Activated T-cell treated with anti-CD3 and anti-CD28 coated beads, Interleukin-2, amount 50 U/mL, for 4 hours (primary cell): ENCODE results near the gene ATP5IF1. TPM values are rescaled to one million over a fixed set of nuclear protein-coding genes. Genes with fewer than 3 reads are reported as not detected.

Source experiments
- ATAC-seq, 2 donors: fragments of 200-7000 bp; cut with Tn5 transposase; one replicate each; pipeline ENCODE4 v1.10.0; 2021
- DNase-seq: peaks from one replicate; pipeline ENCODE4 v3.0.0-alpha.2; 2020
- H3K27me3 Mint-ChIP-seq: one replicate; pipeline ENCODE4 v1.8.0; 2021; ENCODE audit warnings: low read depth, mixed read lengths
- H3K36me3 Mint-ChIP-seq: one replicate; pipeline ENCODE4 v1.8.0; 2022; ENCODE audit warnings: mixed read lengths; ENCODE audit not compliant: insufficient read depth
- H3K4me1 Mint-ChIP-seq: one replicate; pipeline ENCODE4 v1.8.0; 2021; ENCODE audit warnings: low read depth, mixed read lengths
- H3K4me3 Mint-ChIP-seq: one replicate; pipeline ENCODE4 v1.8.0; 2021; ENCODE audit warnings: mild to moderate bottlenecking, moderate library complexity, mixed read lengths
- H3K9me3 Mint-ChIP-seq: one replicate; pipeline ENCODE4 v1.8.0; 2021; ENCODE audit warnings: mixed read lengths
- total RNA-seq, 3 donors: library from RNA; stranded (reverse); gene quantifications; one replicate each; pipeline ENCODE4 v1.2.1, GENCODE V29; 2021

ATP5IF1 gene
- total RNA-seq, 3 donors from 2014 or later: 110 to 121 (median 114) TPM

DNA sequence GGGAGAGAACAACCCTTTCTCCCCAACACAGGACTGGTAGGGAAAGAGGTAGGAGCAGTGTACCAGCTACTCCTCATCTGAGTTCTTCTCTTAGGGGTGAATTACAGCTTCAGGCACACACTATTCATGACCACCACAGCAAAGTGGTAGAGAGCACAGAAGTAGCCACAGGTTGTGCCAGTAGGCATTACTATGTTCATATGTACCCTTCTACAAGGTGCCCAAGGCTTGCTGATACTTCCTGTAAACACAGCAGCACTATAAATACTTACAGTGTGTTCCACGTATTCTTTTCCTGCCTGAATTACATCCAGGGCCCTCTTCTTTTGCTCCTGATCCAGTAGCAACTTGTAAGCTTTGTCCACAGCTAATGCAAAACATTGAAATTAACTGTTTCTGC is 26.2 kb upstream of the ATP5IF1 start:
- Mint-ChIP-seq H3K4me3 (no peak overlapping the region), H3K36me3 (peaks cover 23% of the 10 kb centered on the region), H3K4me1 (peaks cover 7% of the 10 kb centered on the region), H3K9me3 (no peaks in the 10 kb centered on the region), H3K27me3 (no peaks in the 10 kb centered on the region)
- ATAC-seq (no peak), DNase-seq (no peak)

DNA sequence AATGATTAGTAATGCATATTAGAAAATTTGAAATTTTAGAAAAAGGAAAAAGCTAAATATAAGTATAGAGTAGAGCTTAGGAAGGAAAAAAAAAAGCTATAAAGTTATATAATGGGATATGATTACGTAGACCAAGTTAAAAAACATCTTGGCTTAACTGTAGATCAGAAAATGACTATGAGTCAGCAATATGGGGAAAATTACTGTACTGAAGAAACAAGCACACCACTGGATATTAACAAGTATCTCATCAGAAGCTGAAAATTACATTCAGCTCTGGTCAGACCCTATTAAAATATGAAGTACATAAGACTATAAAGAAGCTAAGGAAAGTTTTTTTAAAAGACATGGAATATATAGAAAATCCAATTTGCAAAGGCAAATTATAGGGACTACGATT is 22.6 kb upstream of the ATP5IF1 start:
- Mint-ChIP-seq H3K36me3 (peaks cover 14% of the 10 kb centered on the region), H3K27me3 (no peaks in the 10 kb centered on the region), H3K9me3 (no peaks in the 10 kb centered on the region), H3K4me3 (no peak overlapping the region), H3K4me1 (peaks cover 7% of the 10 kb centered on the region)
- DNase-seq (no peak), ATAC-seq (no peak)

DNA sequence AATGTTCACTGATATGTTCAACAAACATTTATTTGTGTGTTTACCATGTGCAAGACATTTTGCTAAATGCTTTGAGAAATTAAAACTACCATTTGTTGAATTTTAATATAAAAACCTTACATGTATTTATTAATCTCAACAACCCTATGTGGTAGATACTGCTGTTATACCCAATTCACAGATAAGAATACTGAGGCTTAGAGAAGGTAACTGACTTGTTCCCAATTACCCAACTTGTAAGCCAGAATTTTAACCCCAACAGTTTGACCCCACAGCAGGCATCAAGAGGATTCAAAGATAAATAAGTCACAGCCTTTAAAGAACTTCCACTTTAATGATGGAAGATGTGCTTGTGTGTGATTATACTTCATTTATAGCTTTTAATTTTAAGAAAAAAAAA is 6.8 kb upstream of the ATP5IF1 start:
- Mint-ChIP-seq H3K36me3 (peaks cover 22% of the 10 kb centered on the region), H3K9me3 (no peaks in the 10 kb centered on the region), H3K27me3 (no peaks in the 10 kb centered on the region), H3K4me1 (peaks cover 26% of the 10 kb centered on the region), H3K4me3 (no peak overlapping the region)
- DNase-seq: no peak
- no peak for ATAC-seq

DNA sequence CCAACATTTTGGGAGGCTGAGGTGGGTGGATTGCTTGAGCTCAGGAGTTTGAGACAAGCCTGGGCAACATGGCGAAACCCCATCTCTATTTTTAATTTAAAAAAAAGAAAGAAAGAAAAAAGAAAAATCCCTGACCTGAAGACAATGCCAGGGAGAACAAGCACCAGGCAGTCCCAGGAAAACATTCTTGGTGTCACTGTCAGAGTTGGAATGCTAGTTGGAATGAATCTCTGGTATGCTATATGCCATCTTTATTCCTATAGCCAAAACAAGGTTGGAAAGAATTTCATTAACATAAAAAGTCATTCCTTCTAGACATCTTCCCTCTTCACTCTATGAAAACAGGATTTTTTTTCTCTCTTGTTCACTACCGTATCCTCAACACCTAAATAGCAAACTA is 5.9 kb upstream of the ATP5IF1 start:
- H3K27me3 Mint-ChIP-seq: no peaks in the 10 kb centered on the region
- DNase-seq (no peak), ATAC-seq (no peak)
- no peaks in the 10 kb centered on the region for H3K9me3 Mint-ChIP-seq
- H3K36me3 Mint-ChIP-seq: peaks cover 21% of the 10 kb centered on the region
- no peak overlapping the region for H3K4me3 Mint-ChIP-seq
- H3K4me1 Mint-ChIP-seq: peaks cover 26% of the 10 kb centered on the region

DNA sequence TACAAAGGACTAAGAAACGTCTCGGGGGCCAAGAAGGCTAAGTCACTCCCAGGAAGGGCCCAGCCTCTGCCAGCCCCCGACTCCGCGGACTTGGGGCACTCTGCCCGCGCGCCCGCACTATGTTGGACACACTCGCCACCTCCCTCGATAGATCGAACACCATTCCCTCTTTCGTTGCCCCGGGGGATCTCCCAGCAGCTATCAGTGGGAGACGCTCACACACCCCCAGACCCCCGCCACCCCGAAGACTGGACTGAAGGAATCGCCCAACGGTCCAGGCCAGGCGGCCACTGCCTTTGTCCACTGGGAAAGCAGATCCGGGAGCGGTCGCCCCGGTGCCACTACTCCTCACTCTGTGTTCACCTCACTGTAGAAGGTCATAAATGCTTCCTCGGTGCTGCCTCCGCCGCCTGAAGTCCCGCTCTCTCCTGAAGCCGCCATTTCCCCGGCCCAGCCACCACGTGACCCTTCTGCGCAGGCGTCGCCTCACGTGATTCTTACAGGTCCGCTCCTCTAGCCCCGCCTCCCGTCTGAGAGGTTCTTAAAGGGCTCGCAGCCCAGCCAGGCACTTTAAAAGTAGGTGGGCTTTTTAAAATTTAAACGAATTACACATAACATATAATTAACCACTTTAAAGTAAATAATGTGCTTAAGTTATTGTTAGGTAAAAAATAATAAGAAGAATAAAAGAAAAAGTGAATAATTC is 3.2 kb upstream of the ATP5IF1 start, which contains the start of gene DNAJC8:
Gene DNAJC8 (minus strand): TSS at position 472 of the 706 bp plus-strand sequence. CDS start 31 bp downstream, at position 441.
- DNase-seq: peak; percentile 93
- Mint-ChIP-seq H3K27me3 (no peaks in the 10 kb centered on the region), H3K36me3 (peaks cover 14% of the 10 kb centered on the region), H3K9me3 (no peaks in the 10 kb centered on the region), H3K4me1 (peaks cover 26% of the 10 kb centered on the region), H3K4me3 (peak within 1 kb of the TSS; percentile 100)
- ATAC-seq: peak; percentile 69

DNA sequence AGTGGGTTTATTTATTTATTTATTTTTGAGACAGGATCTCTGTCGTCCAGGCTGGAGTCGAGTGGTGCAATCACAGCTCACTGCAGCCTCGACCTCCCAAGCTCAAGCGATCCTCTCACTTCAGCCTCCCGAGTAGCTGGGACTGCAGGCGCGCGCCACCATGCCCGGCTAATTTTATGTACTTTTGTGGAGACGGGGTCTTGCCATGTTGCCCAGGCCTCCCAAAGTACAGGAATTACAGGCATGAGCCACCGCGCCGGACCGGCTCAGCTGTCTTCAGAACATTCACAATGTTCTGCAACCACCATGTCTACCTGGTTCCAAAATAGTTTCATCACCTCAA is 2.7 kb upstream of the ATP5IF1 start:
- H3K36me3 Mint-ChIP-seq: peaks cover 12% of the 10 kb centered on the region
- H3K9me3 Mint-ChIP-seq: no peaks in the 10 kb centered on the region
- H3K4me3 Mint-ChIP-seq: peak overlapping the region; percentile 100
- peaks cover 26% of the 10 kb centered on the region for H3K4me1 Mint-ChIP-seq
- no peaks in the 10 kb centered on the region for H3K27me3 Mint-ChIP-seq
- no peak for DNase-seq
- no peak for ATAC-seq

DNA sequence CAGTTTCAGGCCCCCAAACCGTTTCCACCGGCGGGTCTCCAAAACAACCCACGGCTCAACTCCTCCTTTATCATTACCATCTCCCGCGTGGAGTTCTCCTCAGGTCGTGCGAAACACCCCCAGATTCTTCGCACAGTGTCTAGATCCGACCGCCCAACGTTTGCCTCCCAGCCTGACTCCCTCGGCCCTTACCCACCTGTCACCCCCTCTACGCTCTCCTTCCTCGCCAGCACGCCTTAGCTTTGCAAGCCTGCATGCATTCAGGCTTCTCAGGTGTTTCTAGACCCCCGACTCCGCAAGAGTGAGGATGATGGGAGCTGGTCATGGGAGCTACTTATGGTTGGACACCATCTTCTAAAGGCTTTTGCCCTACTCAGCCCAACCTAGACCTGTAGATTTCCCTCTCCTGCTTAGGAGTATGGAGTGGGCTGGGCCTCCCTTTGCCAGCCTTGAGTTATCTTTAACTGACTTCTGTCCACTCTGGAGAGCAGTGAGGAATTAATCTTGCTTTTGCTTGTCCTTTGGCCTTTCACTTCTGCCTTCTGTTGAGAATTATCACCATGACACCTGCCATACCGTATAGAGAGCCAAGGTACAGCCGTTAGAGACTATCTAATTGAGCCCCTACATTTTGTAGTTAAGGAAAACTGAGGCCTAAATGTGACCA is 865 bp downstream of the ATP5IF1 start:
- DNase-seq: no peak
- no peaks in the 10 kb centered on the region for H3K9me3 Mint-ChIP-seq

DNA sequence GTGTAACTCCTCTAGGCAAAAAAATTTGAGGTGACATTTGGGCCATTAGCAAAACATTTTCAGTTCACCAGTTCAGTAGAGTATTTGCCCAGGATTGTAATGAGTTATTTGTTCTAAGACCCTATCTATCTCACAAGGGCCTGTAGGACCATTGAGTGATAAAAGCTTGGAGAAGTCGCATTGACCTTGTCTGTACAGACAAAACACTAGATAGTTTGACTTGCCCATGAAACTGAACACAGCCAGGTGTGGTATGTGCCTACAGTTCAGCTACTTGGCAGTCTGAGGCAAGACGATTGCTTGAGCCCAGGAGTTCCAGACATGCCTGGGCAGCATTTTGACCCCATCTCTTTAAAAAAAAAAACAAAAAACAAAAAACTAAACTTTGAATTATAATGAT is 3.1 kb downstream of the ATP5IF1 start:
- Mint-ChIP-seq H3K4me1 (peaks cover 13% of the 10 kb centered on the region), H3K36me3 (no peaks in the 10 kb centered on the region), H3K27me3 (no peaks in the 10 kb centered on the region), H3K9me3 (no peaks in the 10 kb centered on the region), H3K4me3 (no peak overlapping the region)
- DNase-seq (no peak), ATAC-seq (no peak)

More for the DNA sequence above, 865 bp downstream of the ATP5IF1 start:
- H3K27me3 Mint-ChIP-seq: no peaks in the 10 kb centered on the region
- no peak overlapping the region for H3K4me3 Mint-ChIP-seq
- no peak for ATAC-seq
- peaks cover 4% of the 10 kb centered on the region for H3K36me3 Mint-ChIP-seq
- peaks cover 19% of the 10 kb centered on the region for H3K4me1 Mint-ChIP-seq

DNA sequence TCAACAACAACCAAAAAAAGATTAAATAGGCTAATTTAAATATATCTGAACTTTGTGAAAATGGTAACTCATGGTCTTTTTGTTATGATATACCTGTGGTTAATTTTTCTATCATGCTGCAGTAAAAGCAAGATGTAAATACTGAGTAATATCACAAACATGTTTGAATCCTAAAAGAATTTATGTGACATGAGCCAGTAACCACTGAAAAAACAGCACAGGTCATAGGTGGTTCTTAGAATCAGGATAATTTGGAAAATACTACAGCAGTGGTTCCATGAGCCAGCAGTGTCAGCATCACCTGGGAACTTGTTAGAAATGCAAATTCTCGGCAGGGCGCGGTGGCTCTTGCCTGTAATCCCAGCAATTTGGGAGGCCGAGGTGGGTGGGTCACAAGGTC is 4.1 kb downstream of the ATP5IF1 start:
- H3K4me1 Mint-ChIP-seq: peaks cover 23% of the 10 kb centered on the region

DNA sequence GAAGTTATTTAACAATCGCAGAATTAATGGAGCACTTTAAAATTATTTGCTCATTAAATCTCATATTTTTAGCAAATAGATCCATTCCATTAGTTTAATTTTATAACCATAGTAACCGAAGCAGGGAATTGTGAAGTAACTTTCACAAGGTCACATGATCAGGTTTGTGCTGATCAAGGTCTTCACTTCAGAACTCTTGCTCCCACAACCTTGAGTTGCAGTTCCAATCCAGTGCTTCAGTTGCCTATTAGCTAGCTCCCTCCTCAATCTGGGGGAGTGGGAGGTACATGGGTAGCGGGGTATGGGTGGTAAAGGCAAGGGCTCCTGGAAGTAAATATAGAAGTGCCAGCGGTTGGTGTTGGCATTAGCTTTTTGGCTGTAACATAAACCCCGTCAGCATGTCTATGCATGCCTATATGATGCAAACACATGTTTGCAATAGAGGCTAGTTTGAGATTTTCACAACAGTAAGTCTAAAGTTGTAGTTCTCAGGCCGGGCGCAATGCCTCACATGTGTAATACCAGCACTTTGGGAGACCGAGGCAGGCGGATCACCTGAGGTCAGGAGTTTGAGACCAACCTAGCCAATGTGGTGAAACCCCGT is 5.8 kb downstream of the ATP5IF1 start:
- Mint-ChIP-seq H3K9me3 (no peaks in the 10 kb centered on the region), H3K4me3 (no peak overlapping the region), H3K36me3 (no peaks in the 10 kb centered on the region), H3K27me3 (no peaks in the 10 kb centered on the region), H3K4me1 (peaks cover 34% of the 10 kb centered on the region)
- DNase-seq (no peak), ATAC-seq (no peak)

More for the DNA sequence above, 4.1 kb downstream of the ATP5IF1 start:
- Mint-ChIP-seq H3K27me3 (no peaks in the 10 kb centered on the region), H3K4me3 (no peak overlapping the region), H3K36me3 (no peaks in the 10 kb centered on the region), H3K9me3 (no peaks in the 10 kb centered on the region)
- no peak for DNase-seq
- no peak for ATAC-seq

DNA sequence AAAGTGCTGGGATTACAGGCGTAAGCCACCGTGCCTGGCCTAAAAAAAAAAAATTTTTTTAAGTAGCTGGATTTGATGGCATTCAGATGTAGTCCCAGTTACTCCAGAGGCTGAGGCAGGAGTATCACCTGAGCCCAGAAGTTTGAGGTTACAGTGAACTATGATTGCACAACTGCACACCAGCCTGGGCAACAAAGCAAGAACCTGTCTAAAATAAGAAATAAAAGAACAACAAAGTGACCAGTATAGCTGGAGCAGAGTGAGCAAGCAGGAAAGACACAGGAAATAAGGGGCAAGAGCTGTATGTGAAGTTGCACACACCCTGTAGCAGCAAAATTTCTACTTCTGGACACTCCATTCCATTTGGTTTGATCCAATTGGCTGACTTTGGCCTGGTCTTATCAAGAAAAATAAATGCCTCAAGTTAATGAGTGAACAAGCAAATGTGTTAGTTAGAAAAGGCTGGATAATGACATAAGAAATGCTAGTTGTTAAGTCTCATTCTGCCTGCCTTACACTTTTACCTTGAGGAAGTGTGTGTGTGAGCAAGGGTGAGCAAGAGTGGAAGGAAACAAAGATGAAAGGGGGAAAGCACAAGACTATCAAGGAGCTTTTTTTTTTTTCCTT is 7.9 kb downstream of the ATP5IF1 start:
- no peaks in the 10 kb centered on the region for H3K9me3 Mint-ChIP-seq
- no peaks in the 10 kb centered on the region for H3K27me3 Mint-ChIP-seq
- H3K4me3 Mint-ChIP-seq: peak overlapping the region; percentile 50
- DNase-seq (no peak), ATAC-seq (no peak)
- H3K36me3 Mint-ChIP-seq: no peaks in the 10 kb centered on the region
- H3K4me1 Mint-ChIP-seq: peaks cover 50% of the 10 kb centered on the region

DNA sequence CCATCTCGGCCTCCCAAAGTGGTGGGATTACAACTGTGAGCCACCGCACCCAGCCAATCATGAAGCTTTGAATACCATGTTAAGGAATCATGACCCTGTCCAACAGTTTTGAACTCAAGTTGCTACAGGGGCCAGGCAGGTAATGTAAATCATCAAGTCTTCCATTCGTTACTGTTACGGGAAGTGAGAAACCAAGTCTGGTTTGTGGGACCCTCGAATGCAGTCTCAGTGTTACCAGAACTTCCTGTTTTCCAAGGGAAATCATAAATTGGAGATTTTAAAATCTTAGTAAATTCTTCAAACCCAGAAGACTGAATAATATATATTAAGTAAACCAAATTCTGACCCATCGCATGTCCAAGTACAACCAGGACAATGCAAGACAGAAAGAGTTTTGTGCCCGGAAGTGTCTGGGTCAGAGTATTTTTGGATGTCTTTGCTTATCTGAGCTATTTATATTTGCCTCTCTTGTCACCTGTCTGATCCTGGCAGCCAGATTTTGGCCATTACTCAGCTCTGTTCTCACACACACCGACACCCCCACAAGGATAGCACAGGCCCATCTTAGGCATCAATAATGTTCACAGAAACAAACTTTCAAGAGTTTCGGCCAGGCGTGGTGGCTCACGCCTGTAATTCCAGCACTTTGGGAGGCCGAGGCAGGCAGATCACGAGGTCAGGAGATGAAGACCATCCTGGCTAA is 8.8 kb downstream of the ATP5IF1 start:
- H3K9me3 Mint-ChIP-seq: no peaks in the 10 kb centered on the region
- peak overlapping the region; percentile 55 for H3K4me3 Mint-ChIP-seq
- H3K27me3 Mint-ChIP-seq: no peaks in the 10 kb centered on the region
- no peaks in the 10 kb centered on the region for H3K36me3 Mint-ChIP-seq
- ATAC-seq (no peak), DNase-seq (no peak)
- peaks cover 56% of the 10 kb centered on the region for H3K4me1 Mint-ChIP-seq

DNA sequence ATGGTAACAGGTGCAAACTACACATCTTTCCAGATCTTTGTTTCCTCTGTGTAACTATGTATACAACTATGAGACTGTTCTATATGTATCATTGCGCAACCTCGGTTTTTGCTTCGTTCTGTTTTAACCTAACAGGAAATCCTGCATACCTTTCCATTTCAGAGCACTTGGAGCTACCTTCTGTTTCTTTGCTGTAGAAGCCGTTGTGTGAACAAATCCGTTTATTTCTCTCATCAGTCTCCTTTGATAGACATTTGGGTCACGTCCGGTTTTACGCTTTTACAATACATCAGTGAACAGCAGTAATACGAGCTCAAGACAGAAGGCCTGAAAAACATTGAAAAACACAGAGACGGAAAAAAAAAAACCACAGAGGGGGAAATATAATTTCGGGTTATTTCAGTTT is 10.5 kb downstream of the ATP5IF1 start:
- ATAC-seq (no peak), DNase-seq (no peak)
- H3K4me1 Mint-ChIP-seq: peaks cover 62% of the 10 kb centered on the region
- peak overlapping the region; percentile 98 for H3K4me3 Mint-ChIP-seq
- no peaks in the 10 kb centered on the region for H3K9me3 Mint-ChIP-seq
- no peaks in the 10 kb centered on the region for H3K36me3 Mint-ChIP-seq
- no peaks in the 10 kb centered on the region for H3K27me3 Mint-ChIP-seq

DNA sequence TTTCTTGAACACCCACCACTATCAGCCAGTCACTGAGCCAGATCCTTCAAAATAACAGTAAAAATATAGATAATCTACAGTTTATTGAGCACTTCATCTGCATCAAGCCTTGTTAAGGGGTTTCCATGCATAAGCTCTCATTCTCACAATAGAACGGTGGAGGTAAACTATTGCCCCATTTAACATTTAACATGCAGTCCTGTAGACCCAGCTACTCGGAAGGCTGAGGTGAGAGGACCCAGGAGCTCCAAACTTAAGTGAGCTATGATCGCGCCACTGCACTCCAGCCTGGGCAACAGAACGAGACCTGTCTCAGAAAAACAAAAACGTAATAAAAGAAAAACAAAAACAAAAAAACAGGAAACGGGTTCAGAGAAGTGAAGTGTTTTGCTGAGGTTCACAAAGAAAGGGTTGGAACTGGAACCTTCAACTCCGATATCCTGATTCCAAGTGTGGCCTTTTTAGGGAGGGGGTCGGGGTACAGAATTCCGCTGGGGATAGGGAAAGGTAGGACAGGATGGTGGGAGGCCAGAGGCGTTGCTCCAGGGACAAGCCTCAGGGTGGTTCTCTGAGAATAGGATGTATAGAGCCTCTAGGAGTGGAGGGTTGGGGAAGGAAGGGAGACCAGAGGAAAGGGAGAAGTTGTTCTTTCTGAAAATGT is 11.8 kb downstream of the ATP5IF1 start:
- ATAC-seq (no peak), DNase-seq (no peak)
- H3K36me3 Mint-ChIP-seq: no peaks in the 10 kb centered on the region
- no peaks in the 10 kb centered on the region for H3K27me3 Mint-ChIP-seq
- H3K4me3 Mint-ChIP-seq: peak overlapping the region; percentile 98
- H3K4me1 Mint-ChIP-seq: peaks cover 60% of the 10 kb centered on the region
- H3K9me3 Mint-ChIP-seq: no peaks in the 10 kb centered on the region
